PC-3 (cell line): ENCODE measurements around the gene RNF175. TPM values are rescaled to one million over a fixed set of nuclear protein-coding genes. Genes with fewer than 3 reads are reported as not detected.

ENCODE experiments used
- ATAC-seq: fragments of 200-7000 bp; cut with Tn5 transposase; 2 replicates; pipeline ENCODE4 v1.9.1; 2020; ENCODE audit warnings: mild to moderate bottlenecking, moderate library complexity
- BruUV-seq: library from RNA; stranded (reverse); fragments of 400-500 nt; replicated peaks from 2 replicates; lab custom pipeline; 2021; lab: Mats Ljungman, UMichigan
- CTCF ChIA-PET: fragments of 300-600 bp; sonication (Branson Sonifier 250); formaldehyde crosslinking; loops from one replicate; lab custom pipeline; 2022; ENCODE audit warnings: antibody characterized with exemption; lab: Charles Lee
- POLR2A ChIA-PET: fragments of 300-600 bp; sonication (Branson Sonifier 250); formaldehyde crosslinking; loops from one replicate; lab custom pipeline; 2022; ENCODE audit warnings: antibody characterized with exemption; ENCODE audit not compliant: unreplicated experiment; lab: Charles Lee
- DNase-seq: peaks from one replicate; pipeline ENCODE4 v3.0.0-alpha.2; 2015
- H2AFZ ChIP-seq: fragments of 300-600 bp; sonication (generic); 2 replicates; pipeline ENCODE4 v1.6.0; 2016; ENCODE audit warnings: antibody characterized with exemption, low read length
- H3F3A ChIP-seq: fragments of 300-600 bp; sonication (generic); one replicate; pipeline ENCODE4 v1.6.0; 2017; ENCODE audit warnings: antibody characterized with exemption, low read length, control low read depth, mild to moderate bottlenecking; ENCODE audit not compliant: unreplicated experiment
- H3K27ac ChIP-seq: fragments of 300-600 bp; sonication (generic); 2 replicates; pipeline ENCODE4 v1.5.1; 2016; ENCODE audit warnings: mild to moderate bottlenecking, low read length
- H3K27me3 ChIP-seq: fragments of 300-600 bp; sonication (generic); 2 replicates; pipeline ENCODE4 v1.6.1; 2016; ENCODE audit warnings: low read length, mixed read lengths
- H3K36me3 ChIP-seq: fragments of 300-600 bp; sonication (generic); 2 replicates; pipeline ENCODE4 v1.6.1; 2016; ENCODE audit warnings: low read depth, mixed run types, low read length, mixed read lengths
- H3K4me1 ChIP-seq: fragments of 300-600 bp; sonication (generic); 2 replicates; pipeline ENCODE4 v1.5.1; 2016; ENCODE audit warnings: low read length; ENCODE audit not compliant: insufficient read depth
- H3K4me2 ChIP-seq: fragments of 300-600 bp; sonication (generic); 2 replicates; pipeline ENCODE4 v1.6.0; 2016; ENCODE audit warnings: low read length
- H3K4me3 ChIP-seq: fragments of 300-600 bp; sonication (generic); 2 replicates; pipeline ENCODE4 v1.5.1; 2016; ENCODE audit warnings: mild to moderate bottlenecking, low read length, mixed read lengths
- H3K79me2 ChIP-seq: fragments of 300-600 bp; sonication (generic); 2 replicates; pipeline ENCODE4 v1.6.1; 2017; ENCODE audit warnings: low read length, mixed read lengths
- H3K9ac ChIP-seq: fragments of 300-600 bp; sonication (generic); 2 replicates; pipeline ENCODE4 v1.6.0; 2016; ENCODE audit warnings: mild to moderate bottlenecking, low read length
- H3K9me2 ChIP-seq: fragments of 300-600 bp; sonication (generic); replicated peaks from 2 replicates; pipeline ENCODE4 v1.6.1; 2016; ENCODE audit warnings: mixed run types, low read length, mixed read lengths
- H3K9me3 ChIP-seq: fragments of 300-600 bp; sonication (generic); 2 replicates; pipeline ENCODE4 v1.6.1; 2016; ENCODE audit warnings: low read length, mixed read lengths
- H4K20me1 ChIP-seq: fragments of 300-600 bp; sonication (generic); 2 replicates; pipeline ENCODE4 v1.6.1; 2016; ENCODE audit warnings: low read length, mixed read lengths
- EZH2 ChIP-seq: fragments of 300-600 bp; sonication (generic); IDR thresholded peaks from one replicate; pipeline ENCODE4 v1.6.1; 2017; ENCODE audit warnings: antibody characterized with exemption, mild to moderate bottlenecking, low read length; ENCODE audit not compliant: unreplicated experiment
- EZH2phosphoT487 ChIP-seq: fragments of 300-600 bp; sonication (generic); IDR thresholded peaks from 2 replicates; pipeline ENCODE4 v1.6.1; 2018; ENCODE audit warnings: mild to moderate bottlenecking, antibody characterized with exemption, low read length, borderline replicate concordance
- intact Hi-C: fragments of 100-400 bp; cut with micrococcal nuclease; formaldehyde crosslinking; loops from 2 replicates; pipeline ENCODE4 v1.9.0; 2023
- total RNA-seq: library from RNA; depleted of rRNA; stranded (reverse); fragments of >200 nt; gene quantifications from 2 replicates; pipeline ENCODE4 v1.2.3, GENCODE V29; 2014
- TF ChIP-seq, protein P1 (sequence below): fragments of 300-600 bp; sonication (generic); conservative IDR thresholded peaks from 2 replicates; pipeline ENCODE4 v1.5.1; 2017; ENCODE audit warnings: antibody characterized with exemption, low read depth, mild to moderate bottlenecking, low read length

The RNF175 gene
- total RNA-seq, 1 experiment from 2014 or later: not detected

DNA sequence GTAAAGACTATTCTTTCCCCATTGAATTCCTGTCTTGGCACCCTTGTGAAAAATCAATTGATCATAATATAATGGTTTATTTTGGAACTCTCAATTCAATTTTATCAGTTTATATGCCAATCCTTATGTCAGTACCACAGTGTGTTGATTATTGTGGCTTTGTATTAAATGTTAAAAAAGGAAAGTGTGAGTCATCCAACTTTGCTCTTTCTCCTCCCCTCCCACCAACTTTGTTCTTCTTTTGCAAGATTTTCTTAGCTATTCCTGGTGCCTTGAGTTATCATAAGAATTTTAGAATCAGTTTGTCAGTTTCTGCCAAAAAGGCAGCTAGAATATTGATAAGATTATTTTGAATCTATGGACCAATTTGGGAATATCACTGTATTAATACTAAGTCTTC is 11.2 kb upstream of the RNF175 start:
- H3K4me1 ChIP-seq: no peaks in the 10 kb centered on the region
- H3K27ac ChIP-seq: no peak overlapping the region
- intact Hi-C loops: loop anchor here (5.0 kb wide), 1 partner anchor 546 kb away; no protein-coding TSS in a partner anchor
- H3K27me3 ChIP-seq: no peaks in the 10 kb centered on the region; the same call in 1 of the 2 replicates
- H3K9me2 ChIP-seq: no peaks in the 10 kb centered on the region
- POLR2A ChIA-PET: no interaction called here
- H3K4me2 ChIP-seq: no peak overlapping the region
- DNase-seq (no peak), ATAC-seq (no peak)
- H3K9me3 ChIP-seq: no peaks in the 10 kb centered on the region
- H2AFZ ChIP-seq: no peak overlapping the region
- no peaks in the 10 kb centered on the region for H3K79me2 ChIP-seq
- CTCF ChIA-PET: no interaction called here
- no peaks in the 10 kb centered on the region for H3K36me3 ChIP-seq
- no TSS peak for BruUV-seq
- TF ChIP-seq, protein P1, sequence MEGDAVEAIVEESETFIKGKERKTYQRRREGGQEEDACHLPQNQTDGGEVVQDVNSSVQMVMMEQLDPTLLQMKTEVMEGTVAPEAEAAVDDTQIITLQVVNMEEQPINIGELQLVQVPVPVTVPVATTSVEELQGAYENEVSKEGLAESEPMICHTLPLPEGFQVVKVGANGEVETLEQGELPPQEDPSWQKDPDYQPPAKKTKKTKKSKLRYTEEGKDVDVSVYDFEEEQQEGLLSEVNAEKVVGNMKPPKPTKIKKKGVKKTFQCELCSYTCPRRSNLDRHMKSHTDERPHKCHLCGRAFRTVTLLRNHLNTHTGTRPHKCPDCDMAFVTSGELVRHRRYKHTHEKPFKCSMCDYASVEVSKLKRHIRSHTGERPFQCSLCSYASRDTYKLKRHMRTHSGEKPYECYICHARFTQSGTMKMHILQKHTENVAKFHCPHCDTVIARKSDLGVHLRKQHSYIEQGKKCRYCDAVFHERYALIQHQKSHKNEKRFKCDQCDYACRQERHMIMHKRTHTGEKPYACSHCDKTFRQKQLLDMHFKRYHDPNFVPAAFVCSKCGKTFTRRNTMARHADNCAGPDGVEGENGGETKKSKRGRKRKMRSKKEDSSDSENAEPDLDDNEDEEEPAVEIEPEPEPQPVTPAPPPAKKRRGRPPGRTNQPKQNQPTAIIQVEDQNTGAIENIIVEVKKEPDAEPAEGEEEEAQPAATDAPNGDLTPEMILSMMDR: no peak
- no peak for TF ChIP-seq EZH2phosphoT487
- TF ChIP-seq EZH2: no peak
- no peaks in the 10 kb centered on the region for H4K20me1 ChIP-seq
- H3F3A ChIP-seq: no peaks in the 10 kb centered on the region
- H3K9ac ChIP-seq: no peak overlapping the region
- H3K4me3 ChIP-seq: no peak overlapping the region

GRCh38 chr4:153766758-153767157 is 6.9 kb upstream of the RNF175 start:
- no peaks in the 10 kb centered on the region for H3K9me3 ChIP-seq
- POLR2A ChIA-PET: no interaction called here
- H3K4me2 ChIP-seq: no peak overlapping the region
- H3K9me2 ChIP-seq: no peaks in the 10 kb centered on the region
- no peaks in the 10 kb centered on the region for H3K36me3 ChIP-seq
- H3K79me2 ChIP-seq: no peaks in the 10 kb centered on the region
- no peak overlapping the region for H2AFZ ChIP-seq
- no peak overlapping the region for H3K27ac ChIP-seq
- TF ChIP-seq, protein P1: no peak
- TF ChIP-seq EZH2phosphoT487 (no peak), EZH2 (no peak)
- no peak overlapping the region for H3K4me3 ChIP-seq
- DNase-seq (no peak), ATAC-seq (no peak)
- CTCF ChIA-PET: no interaction called here
- no peaks in the 10 kb centered on the region for H3F3A ChIP-seq
- H3K4me1 ChIP-seq: no peaks in the 10 kb centered on the region
- no peak overlapping the region for H3K9ac ChIP-seq
- no TSS peak for BruUV-seq
- no peaks in the 10 kb centered on the region for H4K20me1 ChIP-seq
- H3K27me3 ChIP-seq: peaks cover 3% of the 10 kb centered on the region; the same call in 1 of the 2 replicates
- intact Hi-C loops: no loop called here

DNA sequence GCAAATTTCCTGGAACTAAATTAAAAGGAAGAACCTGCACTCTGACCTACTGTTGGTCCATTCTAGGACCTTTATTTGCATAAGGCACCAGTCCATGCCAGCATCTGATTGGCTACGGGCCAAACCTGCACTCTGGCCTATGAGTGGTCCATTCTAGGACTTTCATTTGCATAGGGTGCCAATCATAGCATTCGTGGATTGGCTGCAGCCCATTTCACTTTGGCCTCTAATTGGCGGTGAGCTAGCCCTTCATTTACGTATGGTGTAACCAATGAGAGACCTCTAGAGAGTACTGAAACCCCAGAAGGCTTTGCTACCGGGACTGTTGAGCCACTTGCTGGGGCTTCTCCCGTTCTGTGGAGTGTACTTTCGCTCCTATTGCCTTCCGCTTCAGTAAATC is 6.1 kb upstream of the RNF175 start:
- Histone ChIP-seq H3K9me2 (no peaks in the 10 kb centered on the region), H3K27me3 (peaks cover 3% of the 10 kb centered on the region; the same call in 1 of the 2 replicates), H4K20me1 (no peaks in the 10 kb centered on the region), H2AFZ (no peak overlapping the region), H3K36me3 (no peaks in the 10 kb centered on the region), H3K9ac (no peak overlapping the region), H3K27ac (no peak overlapping the region), H3K9me3 (no peaks in the 10 kb centered on the region), H3K4me1 (no peaks in the 10 kb centered on the region), H3K79me2 (no peaks in the 10 kb centered on the region), H3F3A (no peaks in the 10 kb centered on the region), H3K4me3 (no peak overlapping the region), H3K4me2 (no peak overlapping the region)
- POLR2A ChIA-PET: no interaction called here
- DNase-seq: no peak
- no TSS peak for BruUV-seq
- intact Hi-C loops: no loop called here
- ATAC-seq: no peak
- CTCF ChIA-PET: no interaction called here
- TF ChIP-seq, protein P1: no peak
- TF ChIP-seq EZH2 (no peak), EZH2phosphoT487 (no peak)
